HepG2 (cell line): ENCODE data around the gene EXOC7. TPM values are rescaled to one million over a fixed set of nuclear protein-coding genes. Genes with fewer than 3 reads are reported as not detected.

Experiments used
- CC2D1A ChIP-seq: sonication (generic); formaldehyde crosslinking; IDR thresholded peaks from 2 replicates; pipeline ENCODE4 v1.8.1; 2023; ENCODE audit warnings: mild to moderate bottlenecking, missing genetic modification reagents
- CENPX ChIP-seq: sonication (generic); formaldehyde crosslinking; IDR thresholded peaks from 2 replicates; pipeline ENCODE4 v1.9.0; 2021; ENCODE audit warnings: mild to moderate bottlenecking, missing genetic modification reagents, moderate library complexity
- FIP1L1 ChIP-seq: fragments of 200-400 bp; formaldehyde crosslinking; IDR thresholded peaks from 2 replicates; pipeline ENCODE4 v1.6.1; 2018; ENCODE audit warnings: low read depth, mild to moderate bottlenecking, low read length, moderate library complexity, borderline replicate concordance; ENCODE audit not compliant: insufficient read depth
- HMG20B ChIP-seq: conservative IDR thresholded peaks from 2 replicates; pipeline ENCODE4 v1.6.1; 2016; ENCODE audit warnings: missing genetic modification reagents, missing compliant biosample characterization
- MTF2 ChIP-seq: sonication (generic); formaldehyde crosslinking; IDR thresholded peaks from 2 replicates; pipeline ENCODE4 v1.5.0; 2020; ENCODE audit warnings: missing genetic modification reagents, borderline replicate concordance
- NR2F6 ChIP-seq, 2 experiments: IDR thresholded peaks; 2 replicates each; pipeline ENCODE4 v1.6.1; 2016; ENCODE audit warnings: antibody characterized with exemption in 1 of 2, mild to moderate bottlenecking in 1 of 2
- PLRG1 ChIP-seq: fragments of 450-650 bp; conservative IDR thresholded peaks from 2 replicates; pipeline ENCODE4 v1.6.1; 2016
- SIN3A ChIP-seq: IDR thresholded peaks from 2 replicates; pipeline ENCODE4 v1.6.1; 2011; ENCODE audit warnings: low read depth, mild to moderate bottlenecking, control low read depth, low read length, borderline replicate concordance
- SNAPC2 ChIP-seq: sonication (generic); formaldehyde crosslinking; IDR thresholded peaks from 2 replicates; pipeline ENCODE4 v1.8.1; 2022; ENCODE audit warnings: mild to moderate bottlenecking, missing genetic modification reagents
- TBL1XR1 ChIP-seq: fragments of 150-350 bp; IDR thresholded peaks from 2 replicates; pipeline ENCODE4 v1.6.1; 2014; ENCODE audit warnings: borderline replicate concordance, low read length; ENCODE audit not compliant: partially characterized antibody
- THAP11 ChIP-seq: IDR thresholded peaks from 2 replicates; pipeline ENCODE4 v1.6.1; 2016; ENCODE audit warnings: missing biosample characterization, missing genetic modification reagents
- ZFP90 ChIP-seq: sonication (generic); formaldehyde crosslinking; IDR thresholded peaks from 2 replicates; pipeline ENCODE4 v1.8.0; 2022; ENCODE audit warnings: missing genetic modification reagents, mild to moderate bottlenecking, inconsistent platforms, borderline replicate concordance
- ZKSCAN8 ChIP-seq: IDR thresholded peaks from 2 replicates; pipeline ENCODE4 v1.6.1; 2016; ENCODE audit warnings: borderline replicate concordance, missing genetic modification reagents, missing compliant biosample characterization
- ZNF124 ChIP-seq: sonication (generic); formaldehyde crosslinking; IDR thresholded peaks from 2 replicates; pipeline ENCODE4 v1.4.0; 2020; ENCODE audit warnings: missing genetic modification reagents
- ZNF20 ChIP-seq: sonication (generic); formaldehyde crosslinking; IDR thresholded peaks from 2 replicates; pipeline ENCODE4 v1.4.0; 2020; ENCODE audit warnings: mild to moderate bottlenecking, moderate library complexity, missing genetic modification reagents
- ZNF224 ChIP-seq: sonication (generic); formaldehyde crosslinking; IDR thresholded peaks from 2 replicates; pipeline ENCODE4 v1.5.0; 2020; ENCODE audit warnings: mild to moderate bottlenecking, missing genetic modification reagents
- ZNF230 ChIP-seq: sonication (generic); formaldehyde crosslinking; IDR thresholded peaks from 2 replicates; pipeline ENCODE4 v1.4.0; 2020; ENCODE audit warnings: mild to moderate bottlenecking, missing genetic modification reagents
- ZNF496 ChIP-seq: sonication (generic); formaldehyde crosslinking; IDR thresholded peaks from 2 replicates; pipeline ENCODE4 v1.8.1; 2023; ENCODE audit warnings: mild to moderate bottlenecking, moderate library complexity, missing genetic modification reagents; ENCODE audit not compliant: insufficient replicate concordance
- ZNF776 ChIP-seq: sonication (generic); formaldehyde crosslinking; IDR thresholded peaks from 2 replicates; pipeline ENCODE4 v1.4.0; 2020; ENCODE audit warnings: mild to moderate bottlenecking, missing genetic modification reagents
- polyA plus RNA-seq, 8 experiments: library from polyadenylated mRNA; depleted of rRNA in 3 of 8; stranded (reverse) in 7 of 8; unstranded in 1 of 8; fragments of >200 nt; fragmentation: Illumina TruSeq in 4 of 8; extraction: Trizol in 4 of 8; gene quantifications; 2 replicates each; pipeline versions ENCODE4 v1.2.1 to v1.2.3, GENCODE V29; 2011 to 2016; ENCODE audit warnings: low read depth in 4 of 8, missing spikeins in 1 of 8, mixed read lengths in 1 of 8; ENCODE audit not compliant: insufficient read depth in 1 of 8
- total RNA-seq, 5 experiments: library from RNA; depleted of rRNA; stranded (reverse); fragments of >200 nt; fragmentation: Illumina TruSeq; extraction: Trizol; gene quantifications; 2 replicates each; pipeline ENCODE4 v1.2.3, GENCODE V29; 2016; ENCODE audit warnings: low read depth in 1 of 5
- TF ChIP-seq, protein P1 (sequence below), 2 experiments: IDR thresholded peaks; 2 replicates each; pipeline ENCODE4 v1.6.1; 2011 to 2012; ENCODE audit warnings: low read length in 2 of 2, borderline replicate concordance in 1 of 2, low read depth in 1 of 2, mild to moderate bottlenecking in 1 of 2, moderate library complexity in 1 of 2
- TF ChIP-seq, protein P2 (sequence below): sonication (generic); formaldehyde crosslinking; IDR thresholded peaks from 2 replicates; pipeline ENCODE4 v1.4.0; 2020; ENCODE audit warnings: missing genetic modification reagents
- TF ChIP-seq, protein P3 (sequence below): sonication (generic); formaldehyde crosslinking; IDR thresholded peaks from 2 replicates; pipeline ENCODE4 v1.4.0; 2020; ENCODE audit warnings: missing genetic modification reagents
- TF ChIP-seq, protein P4 (sequence below): IDR thresholded peaks from 2 replicates; pipeline ENCODE4 v1.6.1; 2016; ENCODE audit warnings: missing biosample characterization, missing genetic modification reagents, low read depth

EXOC7 gene
- total and polyA plus RNA-seq, 2 of the 13 experiments (the other 11 are each of a cell fraction or from before 2014, with no cell fraction given): 86.9 to 116 TPM

DNA sequence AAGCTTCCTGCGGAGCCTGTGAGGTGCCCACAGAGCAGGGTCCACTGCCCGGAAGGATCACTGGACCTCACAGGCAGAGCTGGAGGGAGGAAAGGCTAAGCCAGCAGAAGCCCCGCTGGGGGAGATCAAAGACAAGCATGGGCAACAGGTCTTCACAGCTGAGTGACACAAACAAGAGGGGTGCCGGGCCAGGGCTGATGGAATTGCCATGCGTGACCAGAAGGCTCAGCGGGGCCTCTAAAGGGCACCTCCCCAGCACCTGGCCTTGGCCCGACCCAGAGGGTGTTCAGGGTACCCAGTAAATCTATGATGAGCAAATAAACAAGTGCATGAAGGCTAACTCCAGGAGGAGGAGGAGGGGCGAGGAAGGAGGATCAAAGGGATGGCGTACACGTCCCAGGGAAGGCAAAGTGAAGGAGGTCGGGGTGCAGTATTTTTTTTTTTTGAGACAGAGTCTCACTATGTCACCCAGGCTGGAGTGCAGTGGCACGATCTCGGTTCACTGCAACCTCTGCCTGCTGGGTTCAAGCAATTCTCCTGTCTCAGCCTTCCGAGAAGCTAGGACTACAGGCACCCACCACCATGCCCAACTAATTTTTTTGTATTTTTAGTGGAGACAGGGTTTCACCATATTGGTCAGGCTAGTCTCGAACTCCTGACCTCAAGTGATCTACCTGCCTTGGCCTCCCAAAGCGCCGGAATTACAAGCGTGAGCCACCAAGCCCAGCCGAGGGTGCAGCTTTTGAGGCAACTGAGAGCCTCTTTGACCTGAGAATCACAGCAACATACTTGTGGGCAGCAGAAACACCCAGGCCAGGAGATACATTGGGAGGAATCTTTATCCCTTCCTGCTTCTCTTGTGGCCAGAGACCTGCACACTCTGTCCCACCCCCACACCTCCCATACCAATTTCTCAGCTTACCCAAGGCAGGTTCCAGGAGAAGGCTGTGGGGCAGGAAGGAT lies 16.1 kb upstream of the EXOC7 start (continued):
- TF ChIP-seq, protein P1, sequence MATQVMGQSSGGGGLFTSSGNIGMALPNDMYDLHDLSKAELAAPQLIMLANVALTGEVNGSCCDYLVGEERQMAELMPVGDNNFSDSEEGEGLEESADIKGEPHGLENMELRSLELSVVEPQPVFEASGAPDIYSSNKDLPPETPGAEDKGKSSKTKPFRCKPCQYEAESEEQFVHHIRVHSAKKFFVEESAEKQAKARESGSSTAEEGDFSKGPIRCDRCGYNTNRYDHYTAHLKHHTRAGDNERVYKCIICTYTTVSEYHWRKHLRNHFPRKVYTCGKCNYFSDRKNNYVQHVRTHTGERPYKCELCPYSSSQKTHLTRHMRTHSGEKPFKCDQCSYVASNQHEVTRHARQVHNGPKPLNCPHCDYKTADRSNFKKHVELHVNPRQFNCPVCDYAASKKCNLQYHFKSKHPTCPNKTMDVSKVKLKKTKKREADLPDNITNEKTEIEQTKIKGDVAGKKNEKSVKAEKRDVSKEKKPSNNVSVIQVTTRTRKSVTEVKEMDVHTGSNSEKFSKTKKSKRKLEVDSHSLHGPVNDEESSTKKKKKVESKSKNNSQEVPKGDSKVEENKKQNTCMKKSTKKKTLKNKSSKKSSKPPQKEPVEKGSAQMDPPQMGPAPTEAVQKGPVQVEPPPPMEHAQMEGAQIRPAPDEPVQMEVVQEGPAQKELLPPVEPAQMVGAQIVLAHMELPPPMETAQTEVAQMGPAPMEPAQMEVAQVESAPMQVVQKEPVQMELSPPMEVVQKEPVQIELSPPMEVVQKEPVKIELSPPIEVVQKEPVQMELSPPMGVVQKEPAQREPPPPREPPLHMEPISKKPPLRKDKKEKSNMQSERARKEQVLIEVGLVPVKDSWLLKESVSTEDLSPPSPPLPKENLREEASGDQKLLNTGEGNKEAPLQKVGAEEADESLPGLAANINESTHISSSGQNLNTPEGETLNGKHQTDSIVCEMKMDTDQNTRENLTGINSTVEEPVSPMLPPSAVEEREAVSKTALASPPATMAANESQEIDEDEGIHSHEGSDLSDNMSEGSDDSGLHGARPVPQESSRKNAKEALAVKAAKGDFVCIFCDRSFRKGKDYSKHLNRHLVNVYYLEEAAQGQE (IDR thresholded peaks at IDR 0.05; ENCODE audit: borderline replicate concordance in 1 of 2, low read depth in 1 of 2, low read length in 2 of 2): 0 out of 4 replicates have a peak, but pooled peaks of 1 of the 2 experiments have one; percentile 8
- TF ChIP-seq, protein P2, sequence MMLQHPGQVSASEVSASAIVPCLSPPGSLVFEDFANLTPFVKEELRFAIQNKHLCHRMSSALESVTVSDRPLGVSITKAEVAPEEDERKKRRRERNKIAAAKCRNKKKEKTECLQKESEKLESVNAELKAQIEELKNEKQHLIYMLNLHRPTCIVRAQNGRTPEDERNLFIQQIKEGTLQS: no peak
- no peak for TF ChIP-seq SIN3A
- no peak for TF ChIP-seq ZNF124 (CRISPR knock-in tag)
- TF ChIP-seq ZFP90 (CRISPR knock-in tag): no peak
- TF ChIP-seq, protein P3, sequence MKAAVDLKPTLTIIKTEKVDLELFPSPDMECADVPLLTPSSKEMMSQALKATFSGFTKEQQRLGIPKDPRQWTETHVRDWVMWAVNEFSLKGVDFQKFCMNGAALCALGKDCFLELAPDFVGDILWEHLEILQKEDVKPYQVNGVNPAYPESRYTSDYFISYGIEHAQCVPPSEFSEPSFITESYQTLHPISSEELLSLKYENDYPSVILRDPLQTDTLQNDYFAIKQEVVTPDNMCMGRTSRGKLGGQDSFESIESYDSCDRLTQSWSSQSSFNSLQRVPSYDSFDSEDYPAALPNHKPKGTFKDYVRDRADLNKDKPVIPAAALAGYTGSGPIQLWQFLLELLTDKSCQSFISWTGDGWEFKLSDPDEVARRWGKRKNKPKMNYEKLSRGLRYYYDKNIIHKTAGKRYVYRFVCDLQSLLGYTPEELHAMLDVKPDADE: no peak
- TF ChIP-seq ZNF20 (CRISPR knock-in tag): no peak
- peak; percentile 26; the same call in 1 of the 2 replicates for TF ChIP-seq THAP11 (CRISPR knock-in tag)
- peak; percentile 82; the same call in 1 of the 2 replicates for TF ChIP-seq HMG20B (CRISPR knock-in tag)
- TF ChIP-seq NR2F6 (IDR thresholded peaks at IDR 0.05): peak; percentile 66
- TF ChIP-seq NR2F6 (CRISPR knock-in tag; IDR thresholded peaks at IDR 0.05): peak; percentile 88
- TF ChIP-seq ZNF224: 0 out of 2 replicates have a peak, but pooled peaks have one; percentile 52
- TF ChIP-seq FIP1L1: no peak
- TF ChIP-seq SNAPC2 (CRISPR knock-in tag): 0 out of 2 replicates have a peak, but pooled peaks have one; percentile 58
- TF ChIP-seq CC2D1A: no peak
- no peak for TF ChIP-seq ZNF776
- no peak for TF ChIP-seq ZNF230 (CRISPR knock-in tag)
- TF ChIP-seq, protein P4, sequence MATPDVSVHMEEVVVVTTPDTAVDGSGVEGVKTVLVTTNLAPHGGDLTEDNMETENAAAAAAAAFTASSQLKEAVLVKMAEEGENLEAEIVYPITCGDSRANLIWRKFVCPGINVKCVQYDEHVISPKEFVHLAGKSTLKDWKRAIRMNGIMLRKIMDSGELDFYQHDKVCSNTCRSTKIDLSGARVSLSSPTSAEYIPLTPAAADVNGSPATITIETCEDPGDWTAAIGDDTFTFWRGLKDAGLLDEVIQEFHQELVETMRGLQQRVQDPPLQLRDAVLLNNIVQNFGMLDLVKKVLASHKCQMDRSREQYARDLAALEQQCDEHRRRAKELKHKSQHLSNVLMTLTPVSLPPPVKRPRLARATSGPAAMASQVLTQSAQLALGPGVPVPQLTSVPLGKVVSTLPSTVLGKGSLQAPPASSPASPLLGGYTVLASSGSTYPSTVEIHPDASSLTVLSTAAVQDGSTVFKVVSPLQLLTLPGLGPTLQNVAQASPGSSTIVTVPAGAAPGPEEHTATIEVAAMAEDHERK (CRISPR knock-in tag): 0 out of 2 replicates have a peak, but pooled peaks have one; percentile 17
- no peak for TF ChIP-seq CENPX (CRISPR knock-in tag)
- no peak for TF ChIP-seq MTF2 (CRISPR knock-in tag)
- no peak for TF ChIP-seq TBL1XR1
- no peak for TF ChIP-seq ZNF496 (CRISPR knock-in tag)
- TF ChIP-seq PLRG1: no peak
- TF ChIP-seq ZKSCAN8: no peak
